K562 (cell line): ENCODE results near the gene GRB2. TPM values are rescaled to one million over a fixed set of nuclear protein-coding genes. Genes with fewer than 3 reads are reported as not detected.

ENCODE experiments used
- ATAC-seq: fragments of 200-7000 bp; cut with Tn5 transposase; 3 replicates; pipeline ENCODE4 v1.9.1; 2020; ENCODE audit warnings: moderate library complexity
- BruUV-seq: library from RNA; stranded (reverse); fragments of 400-500 nt; replicated peaks from 2 replicates; lab custom pipeline; 2021; lab: Mats Ljungman, UMichigan
- CTCF ChIA-PET: fragments of 300-600 bp; formaldehyde crosslinking; extraction: SDS; loops from one replicate; lab custom pipeline; 2021; ENCODE audit warnings: low intra/inter-chr PET ratio; lab: Yijun Ruan, JAX
- POLR2A ChIA-PET: fragments of 300-600, 350-650 bp; sonication (Branson Sonifier 250); formaldehyde crosslinking; extraction: SDS; loops from one replicate; lab custom pipeline; 2021; ENCODE audit warnings: antibody characterized with exemption, inconsistent platforms; lab: Yijun Ruan, JAX
- DNase-seq, 4 experiments: peaks; one replicate each; pipeline versions ENCODE4 v3.0.0 to v3.0.0-alpha.2; 2011 to 2018; ENCODE audit warnings: low spot score in 3 of 4, mixed read lengths in 3 of 4; ENCODE audit errors: extremely low read depth in 1 of 4
- FAIRE-seq: peaks from 2 replicates; lab custom pipeline; 2011; peaks lifted over from hg19 to GRCh38; lab: Jason Lieb, UNC
- H2AFZ ChIP-seq: 2 replicates; pipeline ENCODE4 v1.6.0; 2011; ENCODE audit warnings: low read depth, low read length, control low read depth, inconsistent platforms
- H3K27ac ChIP-seq: fragments of 200-600 bp; 3 replicates; pipeline ENCODE4 v1.8.0; 2011; ENCODE audit warnings: low read depth, mild to moderate bottlenecking, control low read depth, inconsistent platforms, low read length, moderate library complexity, mixed read lengths; ENCODE audit errors: extremely low read depth
- H3K27me3 ChIP-seq, 2 experiments: fragments of 300-600 bp in 1 of 2; 2 replicates in 1 of 2; 3 replicates in 1 of 2; pipeline versions ENCODE4 v1.6.0 to v1.8.0; 2011; ENCODE audit warnings: inconsistent platforms in 2 of 2, low read length in 2 of 2, mild to moderate bottlenecking in 1 of 2, mixed read lengths in 1 of 2, moderate library complexity in 1 of 2; ENCODE audit not compliant: control insufficient read depth in 2 of 2, insufficient read depth in 2 of 2
- H3K36me3 ChIP-seq: fragments of 300-600 bp; 3 replicates; pipeline ENCODE4 v1.8.0; 2011; ENCODE audit warnings: mild to moderate bottlenecking, low read length, inconsistent platforms; ENCODE audit not compliant: control insufficient read depth, insufficient read depth
- H3K4me1 ChIP-seq, 2 experiments: fragments of 200-600 bp in 1 of 2; replicated peaks in 1 of 2; 2 replicates in 1 of 2; 3 replicates in 1 of 2; pipeline versions ENCODE4 v1.5.1 to v1.8.0; 2011; ENCODE audit warnings: inconsistent platforms in 2 of 2, low read length in 2 of 2, mild to moderate bottlenecking in 1 of 2, mixed read lengths in 1 of 2, moderate library complexity in 1 of 2; ENCODE audit not compliant: control insufficient read depth in 2 of 2, insufficient read depth in 2 of 2
- H3K4me2 ChIP-seq: 2 replicates; pipeline ENCODE4 v1.6.1; 2011; ENCODE audit warnings: low read length, control low read depth, inconsistent platforms, mixed read lengths; ENCODE audit not compliant: insufficient read depth
- H3K4me3 ChIP-seq: fragments of 200-600 bp; sonication (generic), shearing (Covaris generic); 2 replicates; pipeline ENCODE4 v1.5.1; 2016; ENCODE audit warnings: control low read depth, inconsistent platforms
- H3K79me2 ChIP-seq: fragments of 200-600 bp; 3 replicates; pipeline ENCODE4 v1.8.0; 2011; ENCODE audit warnings: low read length, inconsistent platforms; ENCODE audit not compliant: control insufficient read depth, insufficient read depth
- H3K9ac ChIP-seq, 2 experiments: 2 replicates each; pipeline versions ENCODE4 v1.6.0 to v1.6.1; 2011; ENCODE audit warnings: low read depth in 2 of 2, low read length in 2 of 2, control low read depth in 1 of 2, inconsistent platforms in 1 of 2, mild to moderate bottlenecking in 1 of 2, mixed read lengths in 1 of 2; ENCODE audit not compliant: insufficient read depth in 1 of 2
- H3K9me1 ChIP-seq: one replicate; pipeline ENCODE4 v1.6.0; 2011; ENCODE audit warnings: inconsistent platforms, mild to moderate bottlenecking, low read length, moderate library complexity; ENCODE audit not compliant: control insufficient read depth, insufficient read depth
- H3K9me3 ChIP-seq: replicated peaks from 2 replicates; pipeline ENCODE4 v1.5.1; 2011; ENCODE audit warnings: low read depth, low read length, inconsistent platforms; ENCODE audit not compliant: control insufficient read depth, insufficient read depth
- H4K20me1 ChIP-seq: replicated peaks from 2 replicates; pipeline ENCODE4 v1.6.1; 2011; ENCODE audit warnings: low read length, inconsistent platforms, mixed read lengths; ENCODE audit not compliant: control insufficient read depth, insufficient read depth
- CBX1 ChIP-seq: sonication (generic); IDR thresholded peaks from 2 replicates; pipeline ENCODE4 v1.6.1; 2016; ENCODE audit warnings: antibody characterized with exemption, low read depth, mild to moderate bottlenecking
- CHCHD3 ChIP-seq: fragments of 250-450 bp; sonication (Bioruptor Pico); IDR thresholded peaks from 2 replicates; pipeline ENCODE4 v2.1.2; 2022; ENCODE audit warnings: mild to moderate bottlenecking
- DLX4 ChIP-seq: fragments of 250-450 bp; sonication (Bioruptor Pico); IDR thresholded peaks from 2 replicates; pipeline ENCODE4 v1.6.1; 2021; ENCODE audit warnings: mild to moderate bottlenecking
- EZH2 ChIP-seq: IDR thresholded peaks from 2 replicates; pipeline ENCODE4 v1.6.1; 2012; ENCODE audit warnings: low read depth, mild to moderate bottlenecking, inconsistent platforms, low read length, borderline replicate concordance
- HNRNPL ChIP-seq: fragments of 200-400 bp; formaldehyde crosslinking; IDR thresholded peaks from 2 replicates; pipeline ENCODE4 v1.6.1; 2017; ENCODE audit warnings: low read depth, mild to moderate bottlenecking, low read length
- IRF1 ChIP-seq: sonication (generic); formaldehyde crosslinking; IDR thresholded peaks from 2 replicates; pipeline ENCODE4 v1.8.0; 2022; ENCODE audit warnings: missing genetic modification reagents, mild to moderate bottlenecking, borderline replicate concordance
- KDM1A ChIP-seq, 2 experiments: fragments of 450-650 bp; IDR thresholded peaks; 2 replicates each; pipeline ENCODE4 v1.6.1; 2016; ENCODE audit warnings: mild to moderate bottlenecking in 2 of 2
- MCM7 ChIP-seq, 2 experiments: fragments of 450-650 bp; IDR thresholded peaks; 2 replicates each; pipeline ENCODE4 v1.6.1; 2016 to 2018
- MYBL2 ChIP-seq, 2 experiments: fragments of 450-650 bp in 1 of 2; sonication (generic) in 1 of 2; formaldehyde crosslinking in 1 of 2; IDR thresholded peaks; 2 replicates each; pipeline versions ENCODE4 v1.6.1 to v1.8.1; 2017 to 2022; ENCODE audit warnings: borderline replicate concordance in 1 of 2, inconsistent platforms in 1 of 2, low read depth in 1 of 2, mild to moderate bottlenecking in 1 of 2, missing genetic modification reagents in 1 of 2, moderate library complexity in 1 of 2
- PATZ1 ChIP-seq: fragments of 250-450 bp; sonication (Bioruptor Pico); IDR thresholded peaks from 2 replicates; pipeline ENCODE4 v1.5.0; 2020; ENCODE audit warnings: mild to moderate bottlenecking, borderline replicate concordance
- PREB ChIP-seq: sonication (generic); formaldehyde crosslinking; IDR thresholded peaks from 2 replicates; pipeline ENCODE4 v1.8.1; 2023; ENCODE audit warnings: mild to moderate bottlenecking, missing genetic modification reagents
- SMARCC2 ChIP-seq: fragments of 450-650 bp; IDR thresholded peaks from 2 replicates; pipeline ENCODE4 v1.6.1; 2017; ENCODE audit warnings: antibody characterized with exemption, moderate library complexity, mild to moderate bottlenecking, low read depth
- TGIF2 ChIP-seq: sonication (generic); formaldehyde crosslinking; IDR thresholded peaks from 2 replicates; pipeline ENCODE4 v1.8.1; 2022; ENCODE audit warnings: mild to moderate bottlenecking, missing genetic modification reagents, moderate library complexity
- ZNF75A ChIP-seq: fragments of 450-650 bp; formaldehyde crosslinking; IDR thresholded peaks from 2 replicates; pipeline ENCODE4 v1.4.0; 2020; ENCODE audit warnings: mild to moderate bottlenecking
- ZNF778 ChIP-seq: fragments of 450-650 bp; formaldehyde crosslinking; IDR thresholded peaks from 2 replicates; pipeline ENCODE4 v1.4.0; 2020; ENCODE audit warnings: mild to moderate bottlenecking, moderate library complexity
- WGBS: fragments of 100-300 bp; shearing (Covaris generic); methylation state at CpG from one replicate; pipeline ENCODE4 v1.1.6; 2016; ENCODE audit warnings: low coverage, mixed read lengths; ENCODE audit not compliant: insufficient coverage; ENCODE audit errors: missing lambda C conversion rate; 5-methylcytosine and 5-hydroxymethylcytosine counted together
- in situ Hi-C: fragments of 300-500 bp; cut with MboI; formaldehyde crosslinking; loops from 4 replicates; pipeline ENCODE4 v1.15.0; 2018; ENCODE audit warnings: inconsistent platforms, mixed read lengths
- intact Hi-C: fragments of 100-400 bp; cut with micrococcal nuclease; formaldehyde crosslinking; loops from 2 replicates; pipeline ENCODE4 v1.14.2; 2022
- polyA plus RNA-seq, 8 experiments: library from polyadenylated mRNA; depleted of rRNA in 4 of 8; stranded (reverse) in 5 of 8; unstranded in 3 of 8; fragments of >200 nt; fragmentation: Nextera tagmentation in 2 of 8; fragmentation: Illumina TruSeq in 1 of 8; extraction: Ambion mirVana in 2 of 8; extraction: Trizol in 1 of 8; gene quantifications; 2 replicates each; pipeline versions ENCODE4 v1.2.1 to v1.2.3, GENCODE V29; 2011 to 2014; ENCODE audit warnings: inconsistent platforms in 1 of 8, missing spikeins in 1 of 8
- total RNA-seq, 7 experiments: library from RNA; depleted of rRNA in 6 of 7; stranded (reverse); fragments of >200 nt in 6 of 7; fragmentation: Illumina TruSeq in 2 of 7; extraction: Trizol in 2 of 7; gene quantifications; 2 replicates each; pipeline versions ENCODE4 v1.2.1 to v1.2.3, GENCODE V29; 2011 to 2021; ENCODE audit warnings: low replicate concordance in 1 of 7

GRB2 gene
- total and polyA plus RNA-seq, 9 of the 15 experiments (the other 6 are each of a cell fraction or from before 2014, with no cell fraction given) = 57.2 to 136 (median 84.8) TPM

- CTCF ChIA-PET = no interaction called here
- DNase-seq (no peak), FAIRE-seq (no peak), ATAC-seq (no peak)
- POLR2A ChIA-PET = no interaction called here
- H2AFZ ChIP-seq = no peak overlapping the region
- H3K9ac ChIP-seq = no peak overlapping the region
- no peaks in the 10 kb centered on the region for H3K27me3 ChIP-seq
- no peaks in the 10 kb centered on the region for H4K20me1 ChIP-seq
- no peaks in the 10 kb centered on the region for H3K9me1 ChIP-seq
- H3K4me3 ChIP-seq = no peak overlapping the region
- H3K4me2 ChIP-seq = no peak overlapping the region
- WGBS = 74% methylated on average over 4 of the region's 4 CpGs
- in situ Hi-C loops = no loop called here
- no peak for TF ChIP-seq PREB
- no peak for TF ChIP-seq CBX1
- TF ChIP-seq KDM1A (IDR thresholded peaks at IDR 0.05) = no peak
- no peak for TF ChIP-seq PATZ1 (CRISPR knock-in tag)
- TF ChIP-seq ZNF75A (CRISPR knock-in tag) = no peak
- TF ChIP-seq TGIF2 (CRISPR knock-in tag) = no peak
- no peak for TF ChIP-seq CHCHD3 (CRISPR knock-in tag)
- no peak for TF ChIP-seq ZNF778 (CRISPR knock-in tag)
- no peak for TF ChIP-seq EZH2
- no peak for TF ChIP-seq MCM7 (IDR thresholded peaks at IDR 0.05)
- TF ChIP-seq DLX4 (CRISPR knock-in tag) = no peak
- TF ChIP-seq HNRNPL = no peak
- TF ChIP-seq IRF1 (CRISPR knock-in tag) = no peak
- no peak for TF ChIP-seq MYBL2 (IDR thresholded peaks at IDR 0.05; ENCODE audit: low read depth)
- no peak for TF ChIP-seq MYBL2 (CRISPR knock-in tag; IDR thresholded peaks at IDR 0.05; ENCODE audit: borderline replicate concordance)
- TF ChIP-seq SMARCC2 = no peak
- H3K79me2 ChIP-seq = no peaks in the 10 kb centered on the region
- intact Hi-C loops = no loop called here
- peaks cover 21 to 26% of the 10 kb centered on the region in 2 experiments; a peak in 4 of 5 replicates for H3K4me1 ChIP-seq
- BruUV-seq = no TSS peak
- H3K27ac ChIP-seq = no peak overlapping the region
- H3K36me3 ChIP-seq = no peaks in the 10 kb centered on the region
- no peaks in the 10 kb centered on the region for H3K9me3 ChIP-seq
Observed at GRCh38 chr17:75450270-75450669, 44.8 kb upstream of the GRB2 start.
